Measurements from ENCODE around the gene KIAA1614. TPM values are rescaled to one million over a fixed set of nuclear protein-coding genes. Genes with fewer than 3 reads are reported as not detected.
A peak's percentile ranks its signal among the peaks of the same experiment; 100 is the strongest.

Gene KIAA1614
- polyA plus RNA-seq, 1 of the 3 experiments (the other 2 are of a cell fraction): 1.1 TPM

- Histone ChIP-seq H4K20me1 (ENCODE audit: insufficient read depth) (no peaks in the 10 kb centered on the region), H3K27me3 (ENCODE audit: insufficient read depth) (no peaks in the 10 kb centered on the region), H3K4me3 (ENCODE audit: low read depth in 2 of 2, low read length in 1 of 2) (no peak overlapping the region), H3K4me2 (no peak overlapping the region), H3K9me2 (no peaks in the 10 kb centered on the region), H2AFZ (ENCODE audit: low read depth) (no peak overlapping the region), H3K9me3 (no peaks in the 10 kb centered on the region), H3K36me3 (replicated peaks in 1 of 2; ENCODE audit: control insufficient read depth in 1 of 2, insufficient read depth in 2 of 2, low read length in 1 of 2) (no peaks in the 10 kb centered on the region), H3K27ac (ENCODE audit: low read depth in 2 of 2, low read length in 1 of 2) (peak overlapping the region in 1 of 2 experiments; percentile 96; a peak in 2 of 4 replicates), H3K4me1 (ENCODE audit: control insufficient read depth in 1 of 2, insufficient read depth in 2 of 2, low read depth in 1 of 2, low read length in 1 of 2) (peaks cover 6 to 55% of the 10 kb centered on the region in 2 experiments; a peak in 3 of 4 replicates), H3F3A (replicated peaks; ENCODE audit: insufficient read depth) (no peaks in the 10 kb centered on the region), H3K79me2 (ENCODE audit: insufficient read depth) (no peaks in the 10 kb centered on the region), H3K9ac (no peak overlapping the region)
- POLR2A ChIA-PET: interaction anchor here (0.7 to 1.1 kb wide), 2 partner anchors 91 to 167 kb away, joined by 3 to 5 read pairs; partner anchors contain the start of gene STX6
- CTCF ChIA-PET: interaction anchor here (0.7 to 2.3 kb wide), 5 partner anchors 87 to 398 kb away, joined by 3 to 9 read pairs (median 3); no protein-coding TSS in a partner anchor
- DNase-seq: no peak
- TF ChIP-seq RFX5 (IDR thresholded peaks at IDR 0.05; ENCODE audit: low read length) (no peak), TCF12 (IDR thresholded peaks at IDR 0.05) (no peak), NFIC (IDR thresholded peaks at IDR 0.05; ENCODE audit: borderline replicate concordance) (no peak), USF2 (IDR thresholded peaks at IDR 0.05; ENCODE audit: borderline replicate concordance, low read depth, low read length) (no peak), PBX3 (IDR thresholded peaks at IDR 0.05) (no peak), ELF1 (IDR thresholded peaks at IDR 0.05) (no peak), USF1 (IDR thresholded peaks at IDR 0.05; ENCODE audit: borderline replicate concordance, low read depth) (no peak), GABPA (IDR thresholded peaks at IDR 0.05; ENCODE audit: low read depth) (no peak), CHD2 (IDR thresholded peaks at IDR 0.05; ENCODE audit: low read length, partially characterized antibody) (no peak), TEAD4 (IDR thresholded peaks at IDR 0.05; ENCODE audit: borderline replicate concordance, insufficient read depth) (no peak), SMC3 (IDR thresholded peaks at IDR 0.05; ENCODE audit: low read depth, low read length) (no peak), ZBTB33 (IDR thresholded peaks at IDR 0.05; ENCODE audit: borderline replicate concordance, low read depth) (no peak), RXRA (IDR thresholded peaks at IDR 0.05; ENCODE audit: borderline replicate concordance, low read depth) (no peak), MEF2A (IDR thresholded peaks at IDR 0.05; ENCODE audit: borderline replicate concordance, low read depth) (no peak), POLR2AphosphoS5 (IDR thresholded peaks at IDR 0.05; ENCODE audit: low read depth, low read length) (no peak), NRF1 (IDR thresholded peaks at IDR 0.05; ENCODE audit: low read depth, low read length) (no peak), SIN3A (IDR thresholded peaks at IDR 0.05; ENCODE audit: borderline replicate concordance, low read depth, low read length) (no peak), RCOR1 (IDR thresholded peaks at IDR 0.05; ENCODE audit: low read length) (no peak), REST (IDR thresholded peaks at IDR 0.05; ENCODE audit: low read depth, low read length) (no peak), MAX (IDR thresholded peaks at IDR 0.05; ENCODE audit: low read depth) (no peak)
- 92% methylated on average over 2 of the region's 4 CpGs for WGBS (ENCODE audit: low lambda C conversion rate)
Observed at GRCh38 chr1:180931529-180931928, 18.8 kb downstream of the KIAA1614 start.
